Breast epithelium (tissue), 3 donors: Measurements from ENCODE around the gene CYP24A1.

Source experiments
- POLR2AphosphoS5 ChIP-seq, 3 donors: sonication (generic); formaldehyde crosslinking; IDR thresholded peaks; one replicate each; pipeline ENCODE4 v1.6.1; 2017; ENCODE audit warnings: antibody characterized with exemption in 3 of 3
- TF ChIP-seq, protein P1 (sequence below), 3 donors: fragments of 450-650 bp; IDR thresholded peaks; one replicate each; pipeline ENCODE4 v1.5.1; 2016 to 2017; ENCODE audit warnings: antibody characterized with exemption in 3 of 3, mild to moderate bottlenecking in 3 of 3, moderate library complexity in 3 of 3

DNA sequence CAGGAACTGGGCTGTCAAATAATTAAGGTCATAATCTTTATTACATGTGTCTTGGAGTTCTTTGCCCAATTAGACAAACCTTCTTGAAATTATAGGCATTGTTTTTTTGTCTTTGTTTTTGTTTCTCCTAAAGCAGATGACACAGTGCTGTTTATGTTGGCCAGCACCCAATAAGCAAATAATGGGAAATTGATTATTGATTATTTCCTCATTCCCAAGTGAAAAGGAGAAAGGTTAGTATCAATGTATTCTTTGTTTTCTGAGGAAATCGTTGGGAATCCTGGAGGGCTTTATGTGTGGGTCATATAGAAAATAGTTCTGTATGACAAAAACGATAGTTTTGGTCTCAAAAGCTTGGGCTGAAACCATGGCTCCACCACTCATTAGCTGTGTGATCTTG is 4.5 kb upstream of the CYP24A1 start:
- TF ChIP-seq, protein P1, sequence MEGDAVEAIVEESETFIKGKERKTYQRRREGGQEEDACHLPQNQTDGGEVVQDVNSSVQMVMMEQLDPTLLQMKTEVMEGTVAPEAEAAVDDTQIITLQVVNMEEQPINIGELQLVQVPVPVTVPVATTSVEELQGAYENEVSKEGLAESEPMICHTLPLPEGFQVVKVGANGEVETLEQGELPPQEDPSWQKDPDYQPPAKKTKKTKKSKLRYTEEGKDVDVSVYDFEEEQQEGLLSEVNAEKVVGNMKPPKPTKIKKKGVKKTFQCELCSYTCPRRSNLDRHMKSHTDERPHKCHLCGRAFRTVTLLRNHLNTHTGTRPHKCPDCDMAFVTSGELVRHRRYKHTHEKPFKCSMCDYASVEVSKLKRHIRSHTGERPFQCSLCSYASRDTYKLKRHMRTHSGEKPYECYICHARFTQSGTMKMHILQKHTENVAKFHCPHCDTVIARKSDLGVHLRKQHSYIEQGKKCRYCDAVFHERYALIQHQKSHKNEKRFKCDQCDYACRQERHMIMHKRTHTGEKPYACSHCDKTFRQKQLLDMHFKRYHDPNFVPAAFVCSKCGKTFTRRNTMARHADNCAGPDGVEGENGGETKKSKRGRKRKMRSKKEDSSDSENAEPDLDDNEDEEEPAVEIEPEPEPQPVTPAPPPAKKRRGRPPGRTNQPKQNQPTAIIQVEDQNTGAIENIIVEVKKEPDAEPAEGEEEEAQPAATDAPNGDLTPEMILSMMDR (IDR thresholded peaks at IDR 0.05), result no peak
- TF ChIP-seq POLR2AphosphoS5 (IDR thresholded peaks at IDR 0.05), result no peak
